ENCODE results near the gene HDHD2.

DNA sequence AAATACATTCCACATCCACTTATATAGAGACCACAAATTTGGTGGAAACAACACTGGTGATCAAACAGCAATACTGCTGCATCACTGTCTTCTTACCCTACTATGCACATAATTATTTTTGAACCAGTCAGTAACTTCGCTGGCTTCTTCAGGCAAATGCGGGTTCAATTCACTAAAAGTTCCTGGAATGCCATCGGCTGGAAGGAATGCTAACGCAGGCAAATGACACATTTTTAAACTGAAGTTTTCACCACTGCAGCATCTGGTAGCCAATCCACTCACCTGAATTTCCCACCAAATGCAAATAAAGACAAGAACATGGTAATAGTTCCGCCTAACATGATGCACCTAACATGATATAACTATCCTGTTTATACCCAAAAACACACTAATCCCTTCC is 10.0 kb upstream of the HDHD2 start:
- TF ChIP-seq POLR2AphosphoS5 (IDR thresholded peaks at IDR 0.05; ENCODE audit: low read depth, low read length) = no peak
- TF ChIP-seq TAF1 (IDR thresholded peaks at IDR 0.05; ENCODE audit: low read depth, low read length) = no peak
- TF ChIP-seq POLR2A (IDR thresholded peaks at IDR 0.05; ENCODE audit: low read depth, low read length) = no peak
